HTERT RPE-1 (cell line): Measurements from ENCODE around the gene CTNNBL1.

ENCODE experiments used
- in situ Hi-C: fragments of 300-500 bp; cut with MboI; formaldehyde crosslinking; loops from 4 replicates; pipeline ENCODE4 v1.14.3; 2020; ENCODE audit warnings: low sequenced_read_pairs

CTNNBL1 gene

GRCh38 chr20:37736132-37736531 lies 42.3 kb downstream of the CTNNBL1 start:
- in situ Hi-C loops: no loop called here

- in situ Hi-C loops: no loop called here
Measured at GRCh38 chr20:37737826-37738420, 44.1 kb downstream of the CTNNBL1 start.

- in situ Hi-C loops: no loop called here
Measured at GRCh38 chr20:37741055-37741454, 47.2 kb downstream of the CTNNBL1 start.

GRCh38 chr20:37741570-37741969 lies 47.7 kb downstream of the CTNNBL1 start:
- in situ Hi-C loops: no loop called here

GRCh38 chr20:37742131-37742530 lies 48.3 kb downstream of the CTNNBL1 start:
- in situ Hi-C loops: no loop called here

GRCh38 chr20:37744347-37744746 lies 50.5 kb downstream of the CTNNBL1 start:
- in situ Hi-C loops: no loop called here

- in situ Hi-C loops: no loop called here
Measured at GRCh38 chr20:37745553-37745952, 51.7 kb downstream of the CTNNBL1 start.

GRCh38 chr20:37748015-37748414 lies 54.2 kb downstream of the CTNNBL1 start:
- in situ Hi-C loops: no loop called here

GRCh38 chr20:37749218-37749617 lies 55.4 kb downstream of the CTNNBL1 start:
- in situ Hi-C loops: no loop called here

- in situ Hi-C loops: no loop called here
Measured at GRCh38 chr20:37749620-37750403, 56.0 kb downstream of the CTNNBL1 start.

- in situ Hi-C loops: no loop called here
Measured at GRCh38 chr20:37755665-37756064, 61.8 kb downstream of the CTNNBL1 start.

- in situ Hi-C loops: no loop called here
Measured at GRCh38 chr20:37756234-37756633, 62.4 kb downstream of the CTNNBL1 start.

- in situ Hi-C loops: no loop called here
Measured at GRCh38 chr20:37757550-37757949, 63.7 kb downstream of the CTNNBL1 start.

GRCh38 chr20:37758332-37758731 lies 64.5 kb downstream of the CTNNBL1 start:
- in situ Hi-C loops: no loop called here

GRCh38 chr20:37759052-37759553 lies 65.3 kb downstream of the CTNNBL1 start:
- in situ Hi-C loops: no loop called here

- in situ Hi-C loops: no loop called here
Measured at GRCh38 chr20:37759761-37760209, 66.0 kb downstream of the CTNNBL1 start.

- in situ Hi-C loops: no loop called here
Measured at GRCh38 chr20:37760322-37760721, 66.5 kb downstream of the CTNNBL1 start.

- in situ Hi-C loops: no loop called here
Measured at GRCh38 chr20:37762716-37763485, 69.1 kb downstream of the CTNNBL1 start.

- in situ Hi-C loops: no loop called here
Measured at GRCh38 chr20:37764333-37764935, 70.6 kb downstream of the CTNNBL1 start.

- in situ Hi-C loops: no loop called here
Measured at GRCh38 chr20:37770908-37771307, 77.1 kb downstream of the CTNNBL1 start.

GRCh38 chr20:37773291-37773826 lies 79.5 kb downstream of the CTNNBL1 start:
- in situ Hi-C loops: no loop called here
